Testis (tissue), 2 donors: Measurements from ENCODE around the gene NUSAP1.

Source experiments
- CTCF ChIP-seq, 3 experiments: fragments of 450-650 bp in 2 of 3; fragments of 200-600 bp in 1 of 3; sonication (generic) in 1 of 3; IDR thresholded peaks; one replicate each; pipeline ENCODE4 v1.5.1; 2016 to 2019; ENCODE audit warnings: antibody characterized with exemption in 3 of 3, mild to moderate bottlenecking in 2 of 3, moderate library complexity in 1 of 3
- POLR2A ChIP-seq: fragments of 450-650 bp; IDR thresholded peaks from one replicate; pipeline ENCODE4 v1.6.1; 2017; ENCODE audit warnings: antibody characterized with exemption, mild to moderate bottlenecking, moderate library complexity

- no peak for TF ChIP-seq CTCF (IDR thresholded peaks at IDR 0.05)
- no peak for TF ChIP-seq POLR2A
Observed at GRCh38 chr15:41334293-41335120, 1.8 kb downstream of the NUSAP1 start.
